HepG2 (cell line): ENCODE data around the gene ASTN1. TPM values are rescaled to one million over a fixed set of nuclear protein-coding genes. Genes with fewer than 3 reads are reported as not detected.

Experiments used
- KDM5B ChIP-seq: sonication (generic); formaldehyde crosslinking; IDR thresholded peaks from 2 replicates; pipeline ENCODE4 v1.4.0; 2020; ENCODE audit warnings: missing genetic modification reagents, mild to moderate bottlenecking, borderline replicate concordance
- MTF1 ChIP-seq: sonication (generic); formaldehyde crosslinking; IDR thresholded peaks from 2 replicates; pipeline ENCODE4 v1.5.0; 2020; ENCODE audit warnings: missing genetic modification reagents
- MTF2 ChIP-seq: sonication (generic); formaldehyde crosslinking; IDR thresholded peaks from 2 replicates; pipeline ENCODE4 v1.5.0; 2020; ENCODE audit warnings: missing genetic modification reagents, borderline replicate concordance
- polyA plus RNA-seq, 8 experiments: library from polyadenylated mRNA; depleted of rRNA in 3 of 8; stranded (reverse) in 7 of 8; unstranded in 1 of 8; fragments of >200 nt; fragmentation: Illumina TruSeq in 4 of 8; extraction: Trizol in 4 of 8; gene quantifications; 2 replicates each; pipeline versions ENCODE4 v1.2.1 to v1.2.3, GENCODE V29; 2011 to 2016; ENCODE audit warnings: low read depth in 4 of 8, missing spikeins in 1 of 8, mixed read lengths in 1 of 8; ENCODE audit not compliant: insufficient read depth in 1 of 8
- total RNA-seq, 5 experiments: library from RNA; depleted of rRNA; stranded (reverse); fragments of >200 nt; fragmentation: Illumina TruSeq; extraction: Trizol; gene quantifications; 2 replicates each; pipeline ENCODE4 v1.2.3, GENCODE V29; 2016; ENCODE audit warnings: low read depth in 1 of 5
- TF ChIP-seq, protein P1 (sequence below): sonication (generic); formaldehyde crosslinking; IDR thresholded peaks from 2 replicates; pipeline ENCODE4 v1.9.0; 2021; ENCODE audit warnings: mild to moderate bottlenecking, missing genetic modification reagents
- TF ChIP-seq, protein P2 (sequence below): sonication (generic); formaldehyde crosslinking; IDR thresholded peaks from 2 replicates; pipeline ENCODE4 v1.8.1; 2023; ENCODE audit warnings: mild to moderate bottlenecking, moderate library complexity, missing genetic modification reagents
- TF ChIP-seq, protein P3 (sequence below): sonication (generic); formaldehyde crosslinking; IDR thresholded peaks from 2 replicates; pipeline ENCODE4 v1.9.0; 2021; ENCODE audit warnings: missing genetic modification reagents, borderline replicate concordance

Gene ASTN1
- total and polyA plus RNA-seq, 2 of the 13 experiments (the other 11 are each of a cell fraction or from before 2014, with no cell fraction given): not detected

DNA sequence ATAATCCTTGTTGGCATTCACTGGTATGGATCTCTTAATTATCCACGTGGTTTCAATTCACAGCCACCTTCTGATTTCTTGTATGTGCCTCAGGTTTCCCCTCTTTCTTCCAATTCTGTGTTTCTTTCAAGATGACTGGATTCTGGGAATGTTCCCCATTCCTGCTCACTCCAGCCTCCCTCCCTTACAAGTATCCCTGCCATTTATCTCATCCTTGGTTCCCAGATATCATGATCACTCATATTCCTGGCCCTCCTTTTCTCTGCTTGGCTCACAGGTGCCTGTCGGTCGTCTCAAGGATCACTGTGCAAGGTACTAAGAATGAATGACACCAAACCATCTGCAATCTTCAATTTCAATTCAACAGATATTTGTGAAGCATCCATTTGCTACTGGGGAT lies 279.2 kb downstream of the ASTN1 start (continued):
- TF ChIP-seq, protein P1, sequence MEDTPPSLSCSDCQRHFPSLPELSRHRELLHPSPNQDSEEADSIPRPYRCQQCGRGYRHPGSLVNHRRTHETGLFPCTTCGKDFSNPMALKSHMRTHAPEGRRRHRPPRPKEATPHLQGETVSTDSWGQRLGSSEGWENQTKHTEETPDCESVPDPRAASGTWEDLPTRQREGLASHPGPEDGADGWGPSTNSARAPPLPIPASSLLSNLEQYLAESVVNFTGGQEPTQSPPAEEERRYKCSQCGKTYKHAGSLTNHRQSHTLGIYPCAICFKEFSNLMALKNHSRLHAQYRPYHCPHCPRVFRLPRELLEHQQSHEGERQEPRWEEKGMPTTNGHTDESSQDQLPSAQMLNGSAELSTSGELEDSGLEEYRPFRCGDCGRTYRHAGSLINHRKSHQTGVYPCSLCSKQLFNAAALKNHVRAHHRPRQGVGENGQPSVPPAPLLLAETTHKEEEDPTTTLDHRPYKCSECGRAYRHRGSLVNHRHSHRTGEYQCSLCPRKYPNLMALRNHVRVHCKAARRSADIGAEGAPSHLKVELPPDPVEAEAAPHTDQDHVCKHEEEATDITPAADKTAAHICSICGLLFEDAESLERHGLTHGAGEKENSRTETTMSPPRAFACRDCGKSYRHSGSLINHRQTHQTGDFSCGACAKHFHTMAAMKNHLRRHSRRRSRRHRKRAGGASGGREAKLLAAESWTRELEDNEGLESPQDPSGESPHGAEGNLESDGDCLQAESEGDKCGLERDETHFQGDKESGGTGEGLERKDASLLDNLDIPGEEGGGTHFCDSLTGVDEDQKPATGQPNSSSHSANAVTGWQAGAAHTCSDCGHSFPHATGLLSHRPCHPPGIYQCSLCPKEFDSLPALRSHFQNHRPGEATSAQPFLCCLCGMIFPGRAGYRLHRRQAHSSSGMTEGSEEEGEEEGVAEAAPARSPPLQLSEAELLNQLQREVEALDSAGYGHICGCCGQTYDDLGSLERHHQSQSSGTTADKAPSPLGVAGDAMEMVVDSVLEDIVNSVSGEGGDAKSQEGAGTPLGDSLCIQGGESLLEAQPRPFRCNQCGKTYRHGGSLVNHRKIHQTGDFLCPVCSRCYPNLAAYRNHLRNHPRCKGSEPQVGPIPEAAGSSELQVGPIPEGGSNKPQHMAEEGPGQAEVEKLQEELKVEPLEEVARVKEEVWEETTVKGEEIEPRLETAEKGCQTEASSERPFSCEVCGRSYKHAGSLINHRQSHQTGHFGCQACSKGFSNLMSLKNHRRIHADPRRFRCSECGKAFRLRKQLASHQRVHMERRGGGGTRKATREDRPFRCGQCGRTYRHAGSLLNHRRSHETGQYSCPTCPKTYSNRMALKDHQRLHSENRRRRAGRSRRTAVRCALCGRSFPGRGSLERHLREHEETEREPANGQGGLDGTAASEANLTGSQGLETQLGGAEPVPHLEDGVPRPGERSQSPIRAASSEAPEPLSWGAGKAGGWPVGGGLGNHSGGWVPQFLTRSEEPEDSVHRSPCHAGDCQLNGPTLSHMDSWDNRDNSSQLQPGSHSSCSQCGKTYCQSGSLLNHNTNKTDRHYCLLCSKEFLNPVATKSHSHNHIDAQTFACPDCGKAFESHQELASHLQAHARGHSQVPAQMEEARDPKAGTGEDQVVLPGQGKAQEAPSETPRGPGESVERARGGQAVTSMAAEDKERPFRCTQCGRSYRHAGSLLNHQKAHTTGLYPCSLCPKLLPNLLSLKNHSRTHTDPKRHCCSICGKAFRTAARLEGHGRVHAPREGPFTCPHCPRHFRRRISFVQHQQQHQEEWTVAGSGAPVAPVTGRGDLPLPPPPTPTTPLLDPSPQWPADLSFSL (CRISPR knock-in tag): no peak
- TF ChIP-seq, protein P2, sequence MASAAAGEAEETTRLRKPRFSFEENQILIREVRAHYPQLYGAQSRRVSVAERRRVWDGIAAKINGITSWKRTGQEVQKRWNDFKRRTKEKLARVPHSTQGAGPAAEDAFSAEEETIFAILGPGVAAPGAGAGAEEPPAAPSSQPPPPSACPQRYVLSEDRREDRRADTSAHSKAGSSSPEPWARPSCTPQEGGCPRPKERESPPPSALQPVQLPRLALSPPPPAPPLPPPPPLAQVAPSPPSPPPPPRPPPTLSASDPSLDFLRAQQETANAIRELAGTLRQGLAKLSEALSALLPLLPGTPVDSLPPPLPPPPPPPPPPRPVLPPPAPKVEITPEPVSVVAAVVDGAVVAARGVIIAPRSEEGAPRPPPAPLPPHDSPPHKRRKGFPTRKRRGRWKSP (CRISPR knock-in tag): no peak
- TF ChIP-seq MTF1 (no peak), KDM5B (CRISPR knock-in tag) (no peak), MTF2 (CRISPR knock-in tag) (no peak)
- TF ChIP-seq, protein P3, sequence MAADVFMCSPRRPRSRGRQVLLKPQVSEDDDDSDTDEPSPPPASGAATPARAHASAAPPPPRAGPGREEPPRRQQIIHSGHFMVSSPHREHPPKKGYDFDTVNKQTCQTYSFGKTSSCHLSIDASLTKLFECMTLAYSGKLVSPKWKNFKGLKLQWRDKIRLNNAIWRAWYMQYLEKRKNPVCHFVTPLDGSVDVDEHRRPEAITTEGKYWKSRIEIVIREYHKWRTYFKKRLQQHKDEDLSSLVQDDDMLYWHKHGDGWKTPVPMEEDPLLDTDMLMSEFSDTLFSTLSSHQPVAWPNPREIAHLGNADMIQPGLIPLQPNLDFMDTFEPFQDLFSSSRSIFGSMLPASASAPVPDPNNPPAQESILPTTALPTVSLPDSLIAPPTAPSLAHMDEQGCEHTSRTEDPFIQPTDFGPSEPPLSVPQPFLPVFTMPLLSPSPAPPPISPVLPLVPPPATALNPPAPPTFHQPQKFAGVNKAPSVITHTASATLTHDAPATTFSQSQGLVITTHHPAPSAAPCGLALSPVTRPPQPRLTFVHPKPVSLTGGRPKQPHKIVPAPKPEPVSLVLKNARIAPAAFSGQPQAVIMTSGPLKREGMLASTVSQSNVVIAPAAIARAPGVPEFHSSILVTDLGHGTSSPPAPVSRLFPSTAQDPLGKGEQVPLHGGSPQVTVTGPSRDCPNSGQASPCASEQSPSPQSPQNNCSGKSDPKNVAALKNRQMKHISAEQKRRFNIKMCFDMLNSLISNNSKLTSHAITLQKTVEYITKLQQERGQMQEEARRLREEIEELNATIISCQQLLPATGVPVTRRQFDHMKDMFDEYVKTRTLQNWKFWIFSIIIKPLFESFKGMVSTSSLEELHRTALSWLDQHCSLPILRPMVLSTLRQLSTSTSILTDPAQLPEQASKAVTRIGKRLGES (CRISPR knock-in tag): no peak
